HPDE6-E6E7 (cell line): ENCODE measurements around the gene IVNS1ABP.

ENCODE experiments used
- DNase-seq: peaks from one replicate; pipeline ENCODE4 v3.0.0; 2011; ENCODE audit warnings: missing footprints; ENCODE audit errors: extremely low spot score

IVNS1ABP gene

DNA sequence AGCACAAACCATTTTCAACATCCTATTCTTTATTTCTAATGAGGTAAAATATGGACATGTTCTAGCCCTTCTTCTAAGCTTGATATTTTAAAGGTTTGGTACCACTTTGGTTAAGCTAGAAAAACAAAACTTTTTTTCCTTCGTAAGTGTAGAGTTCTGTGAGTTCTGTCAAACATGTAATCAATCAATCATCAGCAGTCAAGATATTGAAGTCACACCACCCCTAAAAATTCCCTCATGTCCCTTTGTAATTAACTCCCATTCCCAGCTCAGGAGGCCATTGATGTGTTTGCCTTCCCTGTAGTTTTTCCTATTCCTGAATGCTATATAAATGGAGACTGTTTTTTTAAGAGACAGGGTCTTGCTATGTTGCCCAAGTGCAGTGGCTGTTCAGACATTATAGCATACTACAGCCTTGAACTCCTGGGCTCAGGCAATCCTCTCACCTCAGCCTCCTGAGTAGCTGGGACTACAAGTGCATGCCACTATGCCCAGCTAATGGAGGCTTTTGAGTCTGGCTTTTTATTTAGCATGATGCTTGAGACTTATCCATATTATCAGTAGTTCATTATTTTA is 23.0 kb downstream of the IVNS1ABP start:
- DNase-seq: no peak

DNA sequence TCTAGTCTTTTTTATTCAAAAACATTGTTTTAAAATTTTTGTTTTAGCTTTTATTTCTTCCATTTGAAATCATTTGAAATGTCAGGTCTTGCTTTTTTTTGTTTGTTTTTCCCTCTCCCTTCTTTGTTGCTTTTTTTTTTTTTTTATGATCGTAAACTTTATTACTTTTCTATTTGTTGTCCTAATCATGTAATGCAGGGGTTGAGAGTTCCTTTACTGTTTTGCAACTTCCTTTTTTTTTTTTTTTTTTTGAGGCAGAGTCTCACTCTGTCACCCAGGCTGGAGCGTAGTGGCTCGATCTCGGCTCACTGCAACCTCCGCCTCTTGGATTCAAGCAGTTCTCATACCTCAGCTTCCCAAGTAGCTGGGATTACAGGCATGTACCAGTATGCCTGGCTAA is 24.8 kb downstream of the IVNS1ABP start:
- DNase-seq: no peak

GRCh38 chr1:185291652-185292051 is 25.4 kb downstream of the IVNS1ABP start:
- no peak for DNase-seq

GRCh38 chr1:185291159-185291558 is 25.9 kb downstream of the IVNS1ABP start:
- no peak for DNase-seq

DNA sequence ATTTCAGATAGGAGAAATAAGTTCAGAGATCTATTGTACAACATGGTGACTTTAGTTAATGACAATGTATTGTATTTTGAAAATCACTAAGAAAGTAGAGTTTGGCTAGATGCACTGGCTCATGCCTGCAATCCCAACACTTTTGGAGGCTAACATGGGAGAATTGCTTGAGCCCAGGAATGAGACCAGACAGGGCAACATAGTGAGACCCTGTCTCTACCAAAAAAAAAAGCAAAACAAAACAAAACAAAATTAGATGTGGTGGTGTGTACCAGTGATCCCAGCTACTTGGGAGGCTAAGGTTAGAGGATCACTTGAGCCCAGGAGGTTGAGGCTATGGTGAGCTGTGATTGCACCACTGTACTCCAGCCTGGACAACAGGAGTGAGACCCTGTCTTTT is 27.2 kb downstream of the IVNS1ABP start:
- DNase-seq: no peak

DNA sequence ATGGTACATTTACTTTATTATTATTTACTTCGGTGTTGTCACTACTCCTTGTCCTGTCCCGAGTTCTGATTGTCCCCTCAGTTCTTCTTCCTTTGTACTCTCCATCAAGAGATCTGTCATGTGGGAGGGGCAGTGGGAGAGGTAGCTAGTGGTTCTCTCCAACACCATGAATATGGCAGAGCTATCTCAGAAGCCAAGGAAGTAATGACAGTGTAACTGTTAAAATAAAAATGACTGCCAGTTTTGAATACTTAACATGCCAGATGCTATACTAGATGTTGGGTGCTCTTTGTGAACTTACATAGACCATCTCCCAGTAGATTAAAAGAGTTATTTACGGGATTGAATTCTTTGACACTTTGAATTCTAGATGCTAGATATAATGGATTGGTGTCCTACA is 28.6 kb downstream of the IVNS1ABP start:
- DNase-seq: no peak

DNA sequence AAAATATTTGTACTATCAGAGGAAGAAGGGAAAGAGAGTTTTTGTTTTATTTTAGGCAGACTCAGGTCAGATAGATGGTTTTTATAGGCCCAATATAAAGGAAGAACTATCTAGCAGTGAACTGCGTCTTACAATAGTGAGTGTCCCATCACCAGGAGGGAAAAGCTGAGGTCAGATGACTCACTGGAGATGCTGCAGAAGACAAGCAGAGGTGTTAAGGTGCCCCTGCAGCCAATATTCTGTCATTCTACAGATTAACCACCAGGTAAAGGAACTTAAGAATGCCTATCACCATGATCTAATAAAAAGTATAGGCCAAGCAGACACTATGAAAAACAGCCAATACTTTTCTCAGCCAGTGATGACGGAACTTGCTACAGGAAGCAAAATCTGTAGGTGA is 29.6 kb downstream of the IVNS1ABP start:
- DNase-seq: no peak

GRCh38 chr1:185284533-185285276 is 32.3 kb downstream of the IVNS1ABP start:
- no peak for DNase-seq

DNA sequence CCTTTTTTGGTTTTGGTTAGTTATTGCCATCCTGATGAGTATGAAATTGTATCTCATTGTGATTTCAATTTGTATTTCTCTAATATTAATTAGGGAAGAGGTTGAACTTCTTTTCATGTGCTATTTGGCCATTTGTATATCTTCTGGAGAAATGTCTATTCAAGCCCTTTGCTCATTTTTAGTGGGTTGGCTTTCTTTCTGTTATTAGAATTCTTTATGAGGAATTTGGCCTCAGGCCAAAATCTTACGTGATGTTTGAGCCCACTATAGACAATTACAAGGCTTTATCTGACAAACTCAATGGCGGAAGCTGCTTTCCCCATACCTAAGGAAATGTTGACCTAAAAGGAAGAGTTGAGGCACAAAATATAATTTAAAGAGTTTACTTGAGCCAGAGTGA is 32.9 kb downstream of the IVNS1ABP start:
- no peak for DNase-seq

GRCh38 chr1:185281245-185281644 is 35.8 kb downstream of the IVNS1ABP start:
- DNase-seq: no peak

DNA sequence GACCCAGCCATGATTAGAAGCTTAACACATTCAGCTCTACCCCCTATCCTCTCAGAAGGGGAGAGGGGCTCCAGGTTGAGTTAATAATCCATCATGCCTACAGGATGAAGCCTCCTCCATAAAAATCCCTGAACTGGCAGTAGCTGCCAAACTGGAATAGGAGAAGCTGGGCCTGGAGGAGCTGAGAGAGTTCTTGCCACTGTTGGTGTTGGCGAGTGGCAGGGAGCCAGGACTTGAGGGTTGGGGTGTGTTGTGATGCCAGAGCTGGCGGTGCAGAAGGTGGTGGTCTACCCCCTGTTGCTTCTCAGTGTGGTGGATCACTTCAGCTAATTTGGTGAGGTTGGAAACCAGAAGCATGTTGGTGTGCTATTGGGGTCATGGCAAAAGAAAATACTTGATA is 36.5 kb downstream of the IVNS1ABP start:
- no peak for DNase-seq

- DNase-seq: no peak
Observed at GRCh38 chr1:185279571-185279970, 37.5 kb downstream of the IVNS1ABP start.

GRCh38 chr1:185271921-185272320 is 45.1 kb downstream of the IVNS1ABP start:
- DNase-seq: no peak

DNA sequence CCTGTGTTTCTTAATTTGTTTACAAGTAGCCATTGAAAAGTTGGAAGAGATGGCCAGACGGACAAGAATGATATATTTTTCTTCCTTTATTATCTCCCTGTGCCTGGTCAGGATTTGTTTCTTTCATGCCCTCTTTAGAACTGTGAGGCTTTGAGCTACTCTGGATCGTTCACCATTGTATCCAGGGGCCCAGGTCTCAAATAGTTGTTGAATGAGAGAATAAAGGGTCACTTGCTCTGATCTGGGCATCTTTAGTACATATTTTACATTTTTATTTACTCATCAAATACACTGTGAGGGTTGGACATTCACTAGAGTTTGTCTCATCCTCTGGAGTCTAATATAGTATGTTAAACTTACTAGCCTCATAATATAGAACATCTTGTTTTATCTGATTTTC is 48.7 kb downstream of the IVNS1ABP start:
- no peak for DNase-seq

DNA sequence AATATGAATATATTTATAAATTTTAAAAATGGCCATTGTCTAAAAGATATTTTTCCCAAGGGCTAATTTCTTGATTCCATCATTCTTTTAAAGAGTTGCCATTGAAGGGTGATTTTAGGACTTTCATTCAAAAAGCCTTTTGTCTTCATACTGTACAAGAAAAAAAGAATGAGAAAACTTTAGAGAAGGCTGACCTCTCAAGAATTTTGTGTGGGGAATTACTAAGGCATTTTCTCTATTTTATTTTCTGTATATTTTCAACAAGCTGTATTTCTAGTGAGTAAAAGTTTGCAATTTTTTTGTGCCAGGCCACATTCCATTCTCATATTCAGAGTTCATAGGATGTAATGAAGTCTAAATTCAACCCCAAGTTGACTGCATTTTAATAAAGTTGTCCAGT is 49.3 kb downstream of the IVNS1ABP start:
- DNase-seq: no peak

GRCh38 chr1:185267301-185267700 is 49.7 kb downstream of the IVNS1ABP start:
- DNase-seq: no peak

DNA sequence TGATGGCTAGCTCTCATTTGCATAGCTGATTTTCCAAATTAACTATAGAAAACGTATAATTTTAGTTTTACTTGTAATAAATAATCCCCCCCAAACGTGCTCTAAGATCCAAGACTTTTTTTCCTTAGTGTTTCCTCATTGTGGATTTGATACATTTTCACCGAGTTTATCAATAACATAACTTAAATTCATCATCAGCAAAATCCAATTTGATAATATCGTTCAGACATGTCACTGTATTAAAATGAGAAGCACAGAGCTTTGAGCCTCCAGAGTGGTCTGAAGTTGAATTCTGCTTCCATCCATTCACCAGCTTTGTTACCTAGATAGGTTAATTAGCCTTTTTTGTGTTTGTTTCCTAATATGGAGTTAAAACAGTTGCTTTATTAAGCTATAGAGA is 51.7 kb downstream of the IVNS1ABP start:
- no peak for DNase-seq

GRCh38 chr1:185263780-185264179 is 53.3 kb downstream of the IVNS1ABP start:
- DNase-seq: no peak

DNA sequence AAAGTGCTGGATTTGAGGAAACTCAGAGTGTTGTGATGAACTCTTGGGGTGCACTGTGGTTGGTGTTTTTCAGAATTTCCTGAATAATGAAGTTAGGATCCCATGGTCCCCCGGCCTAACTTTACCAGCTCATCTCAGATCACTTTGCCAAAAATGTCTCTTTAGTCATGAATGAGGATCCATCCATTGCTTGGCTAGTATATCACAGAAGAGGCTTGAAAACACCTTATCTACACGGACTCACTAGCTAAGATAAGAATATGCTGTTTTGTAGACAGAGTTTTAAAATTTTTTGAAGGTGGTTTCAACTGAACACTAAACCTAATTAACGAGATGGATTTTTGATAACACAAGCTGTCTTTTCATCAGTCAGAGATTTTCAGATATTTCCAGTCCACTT is 53.8 kb downstream of the IVNS1ABP start:
- DNase-seq: no peak

GRCh38 chr1:185262151-185262550 is 54.9 kb downstream of the IVNS1ABP start:
- no peak for DNase-seq

GRCh38 chr1:185260611-185261010 is 56.4 kb downstream of the IVNS1ABP start:
- no peak for DNase-seq

DNA sequence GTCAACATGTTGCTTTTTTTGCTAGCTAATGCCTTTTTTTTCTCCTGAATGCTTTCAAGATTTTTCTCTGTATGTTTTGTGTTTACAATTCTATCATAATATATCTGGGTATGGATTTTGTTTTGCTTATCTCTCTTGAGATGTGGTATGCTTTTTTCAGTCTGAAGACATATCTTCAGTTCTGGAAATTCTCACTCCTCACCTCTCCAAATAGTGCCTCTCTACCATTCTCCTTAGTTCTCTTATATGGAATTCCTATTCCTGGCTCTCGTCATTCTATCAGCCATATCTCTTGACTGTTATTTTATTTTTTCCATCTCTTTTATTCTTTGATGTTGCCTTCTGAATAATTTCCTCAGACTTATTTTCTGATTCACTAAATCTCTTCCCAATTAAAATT is 58.4 kb downstream of the IVNS1ABP start:
- DNase-seq: no peak

DNA sequence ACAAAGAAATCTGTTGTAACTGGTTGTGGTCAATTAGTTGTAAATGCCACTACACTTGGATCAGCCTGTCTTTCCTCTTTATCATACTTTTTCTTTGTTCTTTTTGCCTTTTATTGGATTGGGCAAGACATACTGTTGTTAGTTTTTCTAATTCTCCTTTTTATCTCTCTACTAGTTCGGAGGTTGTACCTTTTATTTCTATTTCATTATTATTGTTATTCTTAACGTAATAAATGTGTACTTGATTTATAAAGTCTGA is 59.2 kb downstream of the IVNS1ABP start:
- DNase-seq: no peak
